SU-DHL-6 (cell line): Measurements from ENCODE around the gene FBXL15.

Experiments used
- H2AFZ ChIP-seq: fragments of 200-600 bp; sonication (generic); 2 replicates; pipeline ENCODE4 v1.6.1; 2014; ENCODE audit warnings: low read depth, mild to moderate bottlenecking, moderate library complexity, mixed read lengths, antibody characterized with exemption, low read length; ENCODE audit not compliant: severe bottlenecking
- H3F3A ChIP-seq: fragments of 200-600 bp; shearing (Covaris generic); 2 replicates; pipeline ENCODE4 v1.6.0; 2016; ENCODE audit warnings: antibody characterized with exemption, mild to moderate bottlenecking; ENCODE audit not compliant: insufficient read depth
- H3K27ac ChIP-seq: fragments of 200-600 bp; sonication (generic); 2 replicates; pipeline ENCODE4 v1.5.1; 2016; ENCODE audit warnings: low read depth, mild to moderate bottlenecking, low read length, moderate library complexity, mixed read lengths
- H3K27me3 ChIP-seq: fragments of 200-600 bp; sonication (generic), shearing (Covaris generic); 2 replicates; pipeline ENCODE4 v1.6.0; 2014; ENCODE audit warnings: mild to moderate bottlenecking, low read length
- H3K36me3 ChIP-seq: fragments of 200-600 bp; sonication (generic); 2 replicates; pipeline ENCODE4 v1.6.1; 2014; ENCODE audit warnings: mild to moderate bottlenecking, low read length, mixed read lengths
- H3K4me2 ChIP-seq: fragments of 300-600, 200-600 bp; shearing (Covaris generic), sonication (generic); 2 replicates; pipeline ENCODE4 v1.6.0; 2014; ENCODE audit warnings: low read length, low read depth, mild to moderate bottlenecking; ENCODE audit not compliant: poor library complexity, severe bottlenecking
- H3K4me3 ChIP-seq: fragments of 200-600 bp; sonication (generic); 2 replicates; pipeline ENCODE4 v1.5.1; 2014; ENCODE audit warnings: antibody characterized with exemption, low read length, mild to moderate bottlenecking, mixed read lengths; ENCODE audit not compliant: insufficient read depth, poor library complexity, severe bottlenecking
- H3K79me2 ChIP-seq: fragments of 200-600 bp; sonication (generic); 2 replicates; pipeline ENCODE4 v1.6.1; 2014; ENCODE audit warnings: mild to moderate bottlenecking, low read length, moderate library complexity; ENCODE audit not compliant: insufficient read depth
- H3K9ac ChIP-seq: fragments of 200-600 bp; sonication (generic); 2 replicates; pipeline ENCODE4 v1.7.0; 2014; ENCODE audit warnings: mild to moderate bottlenecking, low read length
- H3K9me2 ChIP-seq: fragments of 200-600 bp; sonication (generic); replicated peaks from 2 replicates; pipeline ENCODE4 v1.6.1; 2014; ENCODE audit warnings: low read length; ENCODE audit not compliant: insufficient read depth
- H3K9me3 ChIP-seq: fragments of 200-600 bp; sonication (generic); 2 replicates; pipeline ENCODE4 v1.6.1; 2014; ENCODE audit warnings: low read length, mixed read lengths; ENCODE audit not compliant: insufficient read depth
- H4K20me1 ChIP-seq: fragments of 200-600 bp; sonication (generic); 2 replicates; pipeline ENCODE4 v1.6.1; 2014; ENCODE audit warnings: low read depth, mild to moderate bottlenecking, antibody characterized with exemption, low read length, moderate library complexity, mixed read lengths
- CTCF ChIP-seq: fragments of 200-600 bp; sonication (generic); IDR thresholded peaks from one replicate; pipeline ENCODE4 v1.5.1; 2017; ENCODE audit warnings: antibody characterized with exemption, mild to moderate bottlenecking, low read length, moderate library complexity; ENCODE audit not compliant: insufficient read depth, poor library complexity, severe bottlenecking
- EZH2phosphoT487 ChIP-seq: fragments of 200-600 bp; sonication (generic), shearing (Covaris generic); conservative IDR thresholded peaks from 2 replicates; pipeline ENCODE4 v1.6.1; 2018; ENCODE audit warnings: mild to moderate bottlenecking, antibody characterized with exemption, low read length, moderate library complexity, mixed read lengths

FBXL15 gene

GRCh38 chr10:102424916-102425315, 4.3 kb downstream of the FBXL15 start:
- Histone ChIP-seq H3K27me3 (no peaks in the 10 kb centered on the region), H3K36me3 (no peaks in the 10 kb centered on the region), H3K79me2 (no peaks in the 10 kb centered on the region), H4K20me1 (no peaks in the 10 kb centered on the region), H3K4me3 (no peak overlapping the region), H2AFZ (no peak overlapping the region), H3K27ac (no peak overlapping the region), H3K9me2 (no peaks in the 10 kb centered on the region), H3K4me2 (no peak overlapping the region), H3K9me3 (no peaks in the 10 kb centered on the region), H3F3A (no peaks in the 10 kb centered on the region), H3K9ac (no peak overlapping the region)
- TF ChIP-seq EZH2phosphoT487 (no peak), CTCF (no peak)

- TF ChIP-seq EZH2phosphoT487 (no peak), CTCF (no peak)
- H3K27ac ChIP-seq = no peak overlapping the region
- no peaks in the 10 kb centered on the region for H3K27me3 ChIP-seq
- no peaks in the 10 kb centered on the region for H3K9me3 ChIP-seq
- H3K9me2 ChIP-seq = no peaks in the 10 kb centered on the region
- no peaks in the 10 kb centered on the region for H3K36me3 ChIP-seq
- H3K79me2 ChIP-seq = no peaks in the 10 kb centered on the region
- H3F3A ChIP-seq = no peaks in the 10 kb centered on the region
- no peak overlapping the region for H3K4me3 ChIP-seq
- H4K20me1 ChIP-seq = no peaks in the 10 kb centered on the region
- H3K9ac ChIP-seq = no peak overlapping the region
- H2AFZ ChIP-seq = no peak overlapping the region
- no peak overlapping the region for H3K4me2 ChIP-seq
Measured at GRCh38 chr10:102425444-102425843, 4.8 kb downstream of the FBXL15 start.

- Histone ChIP-seq H3K27ac (no peak overlapping the region), H3K36me3 (no peaks in the 10 kb centered on the region), H3K27me3 (no peaks in the 10 kb centered on the region), H3F3A (0 out of 2 replicates have a peak, but pooled peaks cover 5% of the 10 kb centered on the region), H3K4me2 (no peak overlapping the region), H3K9ac (no peak overlapping the region), H3K9me2 (no peaks in the 10 kb centered on the region), H3K79me2 (0 out of 2 replicates have a peak, but pooled peaks cover 4% of the 10 kb centered on the region), H4K20me1 (no peaks in the 10 kb centered on the region), H2AFZ (no peak overlapping the region), H3K4me3 (no peak overlapping the region), H3K9me3 (no peaks in the 10 kb centered on the region)
- TF ChIP-seq EZH2phosphoT487 (no peak), CTCF (no peak)
Measured at GRCh38 chr10:102426803-102427287, 6.2 kb downstream of the FBXL15 start.

- Histone ChIP-seq H3K36me3 (no peaks in the 10 kb centered on the region), H3K9me3 (no peaks in the 10 kb centered on the region), H2AFZ (no peak overlapping the region), H3F3A (0 out of 2 replicates have a peak, but pooled peaks cover 5% of the 10 kb centered on the region), H3K27ac (no peak overlapping the region), H3K4me2 (no peak overlapping the region), H3K27me3 (no peaks in the 10 kb centered on the region), H3K79me2 (0 out of 2 replicates have a peak, but pooled peaks cover 8% of the 10 kb centered on the region), H3K4me3 (no peak overlapping the region), H3K9me2 (no peaks in the 10 kb centered on the region), H3K9ac (no peak overlapping the region), H4K20me1 (no peaks in the 10 kb centered on the region)
- TF ChIP-seq CTCF (no peak), EZH2phosphoT487 (no peak)
Measured at GRCh38 chr10:102429468-102429867, 8.8 kb downstream of the FBXL15 start.
